Measurements from ENCODE around the gene SUMO1. TPM values are rescaled to one million over a fixed set of nuclear protein-coding genes. Genes with fewer than 3 reads are reported as not detected.

The SUMO1 gene
- total RNA-seq (2012; rRNA removed) (90.0 and 158 TPM in 2 replicates), polyA plus RNA-seq (2012; rRNA removed) (57.0 and 72.3 TPM in 2 replicates), Bru-seq, nascent RNA (percentile 85 among the genes with signal in this experiment), BruChase-seq, experiment 1, labeled RNA remaining after a 6-hour chase (percentile 90 among the genes with signal in this experiment), BruChase-seq, experiment 2, labeled RNA remaining after a 2-hour chase (percentile 78 among the genes with signal in this experiment)
- polyA plus RNA-seq (2012; cell fraction: cytosol; rRNA removed), result 8.1 and 9.0 TPM in 2 replicates
- polyA plus RNA-seq (2012; cell fraction: nucleus; rRNA removed; ENCODE audit: low replicate concordance), result 2.0 and 14.4 TPM in 2 replicates
- long read RNA-seq, transcript SUMO1-201 (4 exons, 831 nt), result minor isoform, 5 of 155 reads
- long read RNA-seq, transcript SUMO1-203 (5 exons, 1,536 nt), result major isoform, 139 of 155 reads
- long read RNA-seq, partial matches to known transcripts, result 0 of 155 reads
- long read RNA-seq, other reads (novel, unspliced or antisense), result 8 of 155 reads

GRCh38 chr2:202238234-202239197 lies at the start of gene SUMO1:
TSS of gene SUMO1 (minus strand) at chr2:202238597. CDS start at chr2:202238451, 146 bp downstream.
- Histone ChIP-seq H3K56ac (ENCODE audit: extremely low read depth, insufficient read depth, low read length) (peak within 1 kb of the TSS; percentile 73), H2AFZ (replicated peaks; ENCODE audit: low read length, poor library complexity) (peak within 1 kb of the TSS; percentile 100), H3K23ac (ENCODE audit: low read depth, low read length) (peak within 1 kb of the TSS; percentile 82), H3K4me2 (ENCODE audit: low read depth, low read length) (peak within 1 kb of the TSS; percentile 89), H2AK9ac (replicated peaks; ENCODE audit: low read depth, low read length, poor library complexity) (peak within 1 kb of the TSS; percentile 85), H2BK20ac (ENCODE audit: low read depth, low read length) (0 out of 2 replicates have a peak within 1 kb of the TSS, but pooled peaks have one; percentile 17), H3K79me1 (ENCODE audit: low read depth in 1 of 2, low read length in 2 of 2) (peaks cover 0 to 19% of the 10 kb centered on the region in 2 experiments; a peak in 2 of 4 replicates), H4K8ac (ENCODE audit: low read depth in 2 of 2, low read length in 2 of 2) (peak within 1 kb of the TSS; percentile 91 to 98), H2BK15ac (ENCODE audit: low read depth, low read length) (peak within 1 kb of the TSS; percentile 58; the same call in 1 of the 3 replicates), H3K18ac (ENCODE audit: low read depth, low read length) (peak within 1 kb of the TSS; percentile 76), H2AK5ac (ENCODE audit: low read depth, low read length) (peak within 1 kb of the TSS; percentile 52), H3K4ac (ENCODE audit: low read depth, low read length) (peak within 1 kb of the TSS; percentile 91), H4K20me1 (ENCODE audit: insufficient read depth, low read length) (peaks cover 37% of the 10 kb centered on the region), H3K4me1 (ENCODE audit: control insufficient read depth, insufficient read depth, low read length) (no peaks in the 10 kb centered on the region; the same call in 1 of the 2 replicates), H2BK120ac (ENCODE audit: low read depth, low read length) (peak within 1 kb of the TSS; percentile 75), H3K27ac (ENCODE audit: insufficient read depth, low read length) (peak within 1 kb of the TSS; percentile 95), H3K27me3 (ENCODE audit: control insufficient read depth, insufficient read depth, low read length) (no peaks in the 10 kb centered on the region), H3K9me3 (ENCODE audit: control insufficient read depth, insufficient read depth, low read length) (no peaks in the 10 kb centered on the region), H3K14ac (replicated peaks; ENCODE audit: low read depth, low read length) (peak within 1 kb of the TSS; percentile 90), H3K4me3 (ENCODE audit: insufficient read depth, low read depth, low read length) (peak within 1 kb of the TSS; percentile 98), H4K5ac (ENCODE audit: low read depth, low read length) (peak within 1 kb of the TSS; percentile 87), H3K9me1 (ENCODE audit: insufficient read depth, low read length) (peaks cover 2% of the 10 kb centered on the region), H2BK5ac (ENCODE audit: low read depth, low read length, poor library complexity, severe bottlenecking) (peak within 1 kb of the TSS; percentile 88), H3K9ac (ENCODE audit: low read depth, low read length) (peak within 1 kb of the TSS; percentile 84), H4K91ac (ENCODE audit: insufficient read depth, low read depth, low read length) (peak within 1 kb of the TSS; percentile 87), H3K36me3 (ENCODE audit: control insufficient read depth, insufficient read depth, low read length) (no peaks in the 10 kb centered on the region)
- 10% methylated on average over 12 of the region's 54 CpGs; no CpG with 5 or more reads in 1 of the 2 experiments for WGBS, 2 experiments (ENCODE audit: extremely low coverage in 2 of 2, insufficient read length in 1 of 2)
- no TSS peak for BruUV-seq (replicated peaks)
- ATAC-seq (ENCODE audit: low read depth) (peak; percentile 93), DNase-seq (peak; percentile 87)
- CTCF ChIA-PET, result interaction anchor here (0.6 kb wide), 1 partner anchor 8 kb away, joined by 3 read pairs; no protein-coding TSS in a partner anchor
- no peak; the same call in none of the 2 replicates for TF ChIP-seq POLR2A (IDR thresholded peaks at IDR 0.05; ENCODE audit: low read depth, low read length)
- peak; percentile 85 for TF ChIP-seq MAZ (IDR thresholded peaks at IDR 0.05; ENCODE audit: borderline replicate concordance, low read depth, low read length)
- TF ChIP-seq USF2 (IDR thresholded peaks at IDR 0.05; ENCODE audit: low read depth, low read length), result no peak
- TF ChIP-seq MXI1 (IDR thresholded peaks at IDR 0.05; ENCODE audit: borderline replicate concordance, low read depth, low read length), result no peak
- no peak for TF ChIP-seq NFE2L2 (IDR thresholded peaks at IDR 0.05; ENCODE audit: low read depth, low read length)
- in situ Hi-C loops (cut with MboI; ENCODE audit: low sequenced_read_pairs), result no loop called here
- intact Hi-C loops (cut with micrococcal nuclease), result no loop called here
- POLR2A ChIA-PET (ENCODE audit: unreplicated experiment), result interaction anchor here (0.5 kb wide), 1 partner anchor 1431 kb away, joined by 3 read pairs; no protein-coding TSS in a partner anchor
- dilution Hi-C loops (cut with HindIII; ENCODE audit: low sequenced_read_pairs, unreplicated experiment), result no loop called here

All from IMR-90 (cell line).